ENCODE data around the gene OR5AN1. TPM values are rescaled to one million over a fixed set of nuclear protein-coding genes. Genes with fewer than 3 reads are reported as not detected.

OR5AN1 gene
- total RNA-seq, 1 donor from 2014 or later, result not detected

DNA sequence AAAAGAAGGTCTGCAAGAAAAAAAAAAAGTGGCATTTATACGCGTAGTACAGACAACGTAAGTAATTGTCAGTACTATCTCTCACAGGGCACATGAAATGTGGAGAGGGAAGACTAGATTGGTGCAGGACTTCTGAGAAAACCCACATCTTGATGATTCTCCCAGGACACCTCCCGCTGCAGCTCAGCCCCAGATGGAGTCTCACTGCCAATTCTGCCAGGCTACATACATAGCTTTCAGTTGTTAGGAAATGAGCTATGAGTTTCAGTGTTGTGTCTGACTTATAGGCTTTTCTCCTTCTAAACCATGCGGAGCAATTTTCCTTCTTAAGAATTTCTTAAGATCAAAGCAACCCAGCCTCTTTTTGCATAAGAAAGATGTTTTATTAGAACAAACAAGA, 57.9 kb downstream of the OR5AN1 start:
- H3K79me2 ChIP-seq (ENCODE audit: low read depth), result no peaks in the 10 kb centered on the region
- H3K27me3 Mint-ChIP-seq (ENCODE audit: insufficient read depth, low read depth), result no peaks in the 10 kb centered on the region
- no peak overlapping the region for H3K4me3 ChIP-seq
- no peak overlapping the region for H3K27ac Mint-ChIP-seq
- no peak overlapping the region for H3K9ac ChIP-seq
- peaks cover 2% of the 10 kb centered on the region for H3K9me3 Mint-ChIP-seq
- no peak for DNase-seq (ENCODE audit: low spot score)
- H3K9me3 ChIP-seq (ENCODE audit: low read depth), result no peaks in the 10 kb centered on the region
- no peak overlapping the region for H2AFZ ChIP-seq (replicated peaks)
- no peaks in the 10 kb centered on the region for H3K4me1 ChIP-seq
- no peaks in the 10 kb centered on the region for H3K4me1 Mint-ChIP-seq
- H3K4me2 ChIP-seq, result no peak overlapping the region
- H3K27me3 ChIP-seq, result no peaks in the 10 kb centered on the region
- TF ChIP-seq EZH2phosphoT487 (IDR thresholded peaks at IDR 0.05) (no peak), EZH2 (IDR thresholded peaks at IDR 0.05) (no peak), CTCF (IDR thresholded peaks at IDR 0.05) (no peak)
- H3K4me3 Mint-ChIP-seq, result no peak overlapping the region
- H3K27ac ChIP-seq, result no peak overlapping the region
- H4K20me1 ChIP-seq (ENCODE audit: low read depth), result no peaks in the 10 kb centered on the region
- no peaks in the 10 kb centered on the region for H3K36me3 ChIP-seq
- no peaks in the 10 kb centered on the region for H3F3A ChIP-seq (ENCODE audit: low read depth)
- no peaks in the 10 kb centered on the region for H3K36me3 Mint-ChIP-seq

GRCh38 chr11:59417023-59417422, 58.3 kb downstream of the OR5AN1 start:
- no peaks in the 10 kb centered on the region for H3F3A ChIP-seq (ENCODE audit: low read depth)
- TF ChIP-seq EZH2phosphoT487 (IDR thresholded peaks at IDR 0.05) (no peak), EZH2 (IDR thresholded peaks at IDR 0.05) (no peak), CTCF (IDR thresholded peaks at IDR 0.05) (no peak)
- H3K27ac ChIP-seq, result no peak overlapping the region
- H3K4me3 ChIP-seq, result no peak overlapping the region
- no peaks in the 10 kb centered on the region for H3K27me3 ChIP-seq
- Mint-ChIP-seq H3K9me3 (peaks cover 2% of the 10 kb centered on the region), H3K4me1 (no peaks in the 10 kb centered on the region), H3K27ac (no peak overlapping the region), H3K36me3 (no peaks in the 10 kb centered on the region), H3K4me3 (no peak overlapping the region), H3K27me3 (ENCODE audit: insufficient read depth, low read depth) (no peaks in the 10 kb centered on the region)
- no peaks in the 10 kb centered on the region for H3K79me2 ChIP-seq (ENCODE audit: low read depth)
- no peak overlapping the region for H3K9ac ChIP-seq
- no peak overlapping the region for H3K4me2 ChIP-seq
- no peak overlapping the region for H2AFZ ChIP-seq (replicated peaks)
- no peaks in the 10 kb centered on the region for H3K36me3 ChIP-seq
- no peak for DNase-seq (ENCODE audit: low spot score)
- H4K20me1 ChIP-seq (ENCODE audit: low read depth), result no peaks in the 10 kb centered on the region
- H3K9me3 ChIP-seq (ENCODE audit: low read depth), result no peaks in the 10 kb centered on the region
- no peaks in the 10 kb centered on the region for H3K4me1 ChIP-seq

DNA sequence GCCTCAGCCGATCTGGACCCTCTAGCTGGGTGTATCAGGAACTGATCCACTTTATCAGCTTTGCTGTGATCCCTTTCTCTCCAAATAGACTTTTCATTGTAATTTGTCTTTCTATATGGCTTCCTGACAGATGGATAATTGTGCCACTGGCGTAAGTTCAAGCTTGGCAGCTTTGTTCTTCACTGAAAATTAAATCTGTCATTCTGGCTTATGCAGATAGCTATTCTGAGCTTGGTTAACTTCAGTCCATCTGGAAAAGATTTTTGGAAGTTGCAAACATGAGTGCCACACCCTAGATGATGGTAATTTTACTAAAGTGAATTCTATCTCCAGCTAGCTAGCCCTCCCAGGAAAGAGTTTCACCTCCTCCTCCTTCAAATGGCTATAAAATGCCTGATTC, 59.5 kb downstream of the OR5AN1 start:
- TF ChIP-seq CTCF (IDR thresholded peaks at IDR 0.05) (no peak), EZH2phosphoT487 (IDR thresholded peaks at IDR 0.05) (no peak), EZH2 (IDR thresholded peaks at IDR 0.05) (no peak)
- H3K4me1 Mint-ChIP-seq, result no peaks in the 10 kb centered on the region

More for the DNA sequence above, 59.5 kb downstream of the OR5AN1 start:
- Histone ChIP-seq H3K4me2 (no peak overlapping the region), H3K36me3 (no peaks in the 10 kb centered on the region), H3K4me3 (no peak overlapping the region), H2AFZ (replicated peaks) (no peak overlapping the region), H3K9me3 (ENCODE audit: low read depth) (no peaks in the 10 kb centered on the region), H4K20me1 (ENCODE audit: low read depth) (no peaks in the 10 kb centered on the region), H3K9ac (no peak overlapping the region), H3K79me2 (ENCODE audit: low read depth) (no peaks in the 10 kb centered on the region), H3F3A (ENCODE audit: low read depth) (no peaks in the 10 kb centered on the region), H3K27me3 (no peaks in the 10 kb centered on the region), H3K27ac (no peak overlapping the region), H3K4me1 (no peaks in the 10 kb centered on the region)
- Mint-ChIP-seq H3K36me3 (no peaks in the 10 kb centered on the region), H3K27ac (no peak overlapping the region), H3K9me3 (peaks cover 2% of the 10 kb centered on the region), H3K4me3 (no peak overlapping the region), H3K27me3 (ENCODE audit: insufficient read depth, low read depth) (no peaks in the 10 kb centered on the region)
- no peak for DNase-seq (ENCODE audit: low spot score)

Other genes with a start within 250 kb of the OR5AN1 start
- 31.0 and 32.7 TPM in 2 replicates for gene FAM111A, start 216.0 kb upstream of the OR5AN1 start, total RNA-seq (ENCODE audit: low replicate concordance)
- 16.9 and 34.8 TPM in 2 replicates for gene DTX4, start 186.8 kb upstream of the OR5AN1 start, total RNA-seq (ENCODE audit: low replicate concordance)
- gene MPEG1, start 146.0 kb upstream of the OR5AN1 start, total RNA-seq (ENCODE audit: low replicate concordance), result not detected in 2 replicates
- gene OR5A2, start 67.5 kb downstream of the OR5AN1 start, total RNA-seq (ENCODE audit: low replicate concordance), result not detected in 2 replicates
- gene OR5A1, start 77.6 kb downstream of the OR5AN1 start, total RNA-seq (ENCODE audit: low replicate concordance), result 0.02 and 0.06 TPM in 2 replicates
- not detected in 2 replicates for gene OR4D6, start 98.1 kb downstream of the OR5AN1 start, total RNA-seq (ENCODE audit: low replicate concordance)
- not detected in 2 replicates for gene OR4D10, start 114.4 kb downstream of the OR5AN1 start, total RNA-seq (ENCODE audit: low replicate concordance)
- gene OR4D11, start 144.7 kb downstream of the OR5AN1 start, total RNA-seq (ENCODE audit: low replicate concordance), result not detected in 2 replicates
- gene OR4D9, start 152.6 kb downstream of the OR5AN1 start, total RNA-seq (ENCODE audit: low replicate concordance), result not detected in 2 replicates